BJ (cell line): ENCODE data around the gene SGPP1. TPM values are rescaled to one million over a fixed set of nuclear protein-coding genes. Genes with fewer than 3 reads are reported as not detected.

Source experiments
- CTCF ChIA-PET: fragments of 350-600 bp; formaldehyde crosslinking; extraction: SDS; loops from one replicate; lab custom pipeline; 2021; ENCODE audit warnings: antibody characterized with exemption, inconsistent platforms; lab: Yijun Ruan, JAX
- POLR2A ChIA-PET: fragments of 300-600 bp; sonication (Branson Sonifier 250); formaldehyde crosslinking; extraction: SDS; loops from one replicate; lab custom pipeline; 2021; ENCODE audit warnings: antibody characterized with exemption; lab: Charles Lee
- DNase-seq: peaks from one replicate; pipeline ENCODE4 v3.0.0-alpha.2; 2011; ENCODE audit warnings: low read depth
- H3K27me3 ChIP-seq: 2 replicates; pipeline ENCODE4 v1.6.0; 2011; ENCODE audit warnings: low read length; ENCODE audit not compliant: control insufficient read depth, insufficient read depth
- H3K36me3 ChIP-seq: 2 replicates; pipeline ENCODE4 v1.5.1; 2011; ENCODE audit warnings: low read length; ENCODE audit not compliant: control insufficient read depth, insufficient read depth
- H3K4me3 ChIP-seq: 2 replicates; pipeline ENCODE4 v1.5.1; 2011; ENCODE audit warnings: low read depth, mild to moderate bottlenecking, control low read depth, low read length
- polyA plus RNA-seq: library from polyadenylated mRNA; depleted of rRNA; stranded (reverse); fragments of >200 nt; gene quantifications from 2 replicates; pipeline ENCODE4 v1.2.3, GENCODE V29; 2011
- TF ChIP-seq, protein P1 (sequence below): IDR thresholded peaks from 2 replicates; pipeline ENCODE4 v1.5.1; 2011; ENCODE audit warnings: low read depth, mild to moderate bottlenecking, control low read depth, inconsistent platforms, low read length, moderate library complexity; ENCODE audit not compliant: insufficient read depth

SGPP1 gene
- polyA plus RNA-seq, 1 experiment: 8.9 TPM

GRCh38 chr14:63764620-63765139 lies 36.8 kb upstream of the SGPP1 start:
- CTCF ChIA-PET: no interaction called here
- POLR2A ChIA-PET: interaction anchor here (0.6 kb wide), 1 partner anchor 123 kb away, joined by 4 read pairs; the partner anchor contains the start of gene WDR89
- Histone ChIP-seq H3K4me3 (no peak overlapping the region), H3K27me3 (no peaks in the 10 kb centered on the region; the same call in 1 of the 2 replicates), H3K36me3 (no peaks in the 10 kb centered on the region)
- no peak for DNase-seq
- TF ChIP-seq, protein P1, sequence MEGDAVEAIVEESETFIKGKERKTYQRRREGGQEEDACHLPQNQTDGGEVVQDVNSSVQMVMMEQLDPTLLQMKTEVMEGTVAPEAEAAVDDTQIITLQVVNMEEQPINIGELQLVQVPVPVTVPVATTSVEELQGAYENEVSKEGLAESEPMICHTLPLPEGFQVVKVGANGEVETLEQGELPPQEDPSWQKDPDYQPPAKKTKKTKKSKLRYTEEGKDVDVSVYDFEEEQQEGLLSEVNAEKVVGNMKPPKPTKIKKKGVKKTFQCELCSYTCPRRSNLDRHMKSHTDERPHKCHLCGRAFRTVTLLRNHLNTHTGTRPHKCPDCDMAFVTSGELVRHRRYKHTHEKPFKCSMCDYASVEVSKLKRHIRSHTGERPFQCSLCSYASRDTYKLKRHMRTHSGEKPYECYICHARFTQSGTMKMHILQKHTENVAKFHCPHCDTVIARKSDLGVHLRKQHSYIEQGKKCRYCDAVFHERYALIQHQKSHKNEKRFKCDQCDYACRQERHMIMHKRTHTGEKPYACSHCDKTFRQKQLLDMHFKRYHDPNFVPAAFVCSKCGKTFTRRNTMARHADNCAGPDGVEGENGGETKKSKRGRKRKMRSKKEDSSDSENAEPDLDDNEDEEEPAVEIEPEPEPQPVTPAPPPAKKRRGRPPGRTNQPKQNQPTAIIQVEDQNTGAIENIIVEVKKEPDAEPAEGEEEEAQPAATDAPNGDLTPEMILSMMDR: no peak

DNA sequence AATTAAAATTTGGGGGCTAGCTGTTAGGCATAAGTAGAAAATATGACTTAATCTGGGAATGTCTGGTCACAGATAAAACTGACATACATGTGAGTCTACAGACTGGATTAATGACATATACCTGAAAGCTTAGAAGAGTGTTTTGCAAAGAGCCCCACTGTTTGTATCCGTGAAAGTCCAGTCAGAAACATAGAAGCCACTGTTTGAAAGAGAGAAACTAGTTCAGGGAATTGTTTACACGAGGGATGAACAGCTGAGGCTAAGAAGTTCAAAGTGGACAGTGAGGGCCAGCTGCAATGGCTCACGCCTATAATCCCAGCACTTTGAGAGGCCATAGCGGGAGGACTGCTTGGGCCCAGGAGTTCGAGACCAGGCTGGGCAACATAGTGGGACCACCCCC lies 36.2 kb upstream of the SGPP1 start:
- no peak for DNase-seq
- Histone ChIP-seq H3K27me3 (no peaks in the 10 kb centered on the region; the same call in 1 of the 2 replicates), H3K36me3 (no peaks in the 10 kb centered on the region), H3K4me3 (no peak overlapping the region)
- TF ChIP-seq, protein P1: no peak
- ChIA-PET CTCF (interaction anchor here (0.6 kb wide), 1 partner anchor 137 kb away, joined by 4 read pairs; no protein-coding TSS in a partner anchor), POLR2A (interaction anchor here (0.6 kb wide), 1 partner anchor 122 kb away, joined by 4 read pairs; the partner anchor contains the start of gene WDR89)

GRCh38 chr14:63761351-63762117 lies 33.7 kb upstream of the SGPP1 start:
- ChIA-PET CTCF (no interaction called here), POLR2A (no interaction called here)
- Histone ChIP-seq H3K27me3 (no peaks in the 10 kb centered on the region; the same call in 1 of the 2 replicates), H3K4me3 (no peak overlapping the region), H3K36me3 (no peaks in the 10 kb centered on the region)
- TF ChIP-seq, protein P1: no peak
- DNase-seq: no peak

GRCh38 chr14:63760014-63760413 lies 32.1 kb upstream of the SGPP1 start:
- TF ChIP-seq, protein P1: no peak
- no peak overlapping the region for H3K4me3 ChIP-seq
- ChIA-PET CTCF (interaction anchor here (0.8 to 0.9 kb wide), 3 partner anchors 10 to 451 kb away, joined by 3 to 5 read pairs (median 4); no protein-coding TSS in a partner anchor), POLR2A (no interaction called here)
- no peaks in the 10 kb centered on the region; the same call in 1 of the 2 replicates for H3K27me3 ChIP-seq
- DNase-seq: no peak
- H3K36me3 ChIP-seq: no peaks in the 10 kb centered on the region

DNA sequence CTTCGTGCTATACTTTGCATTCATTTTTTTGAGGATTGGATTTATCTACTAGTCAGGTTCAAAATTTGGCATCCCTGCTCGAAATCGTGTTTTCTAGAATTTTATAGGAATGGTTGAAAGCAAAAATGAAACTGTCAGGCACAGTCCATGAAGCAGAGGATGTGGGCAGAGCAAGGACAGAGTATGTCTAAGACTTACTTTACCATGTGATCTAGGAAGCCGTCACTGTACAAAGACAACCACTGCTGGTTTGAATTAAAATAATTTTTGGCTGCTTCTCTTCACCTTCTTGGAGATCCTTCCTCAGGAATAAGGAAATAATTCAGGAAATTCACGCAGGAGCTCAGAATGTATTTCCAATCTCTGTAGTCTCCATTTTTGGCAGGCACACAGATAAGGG lies 31.6 kb upstream of the SGPP1 start:
- H3K27me3 ChIP-seq: no peaks in the 10 kb centered on the region
- H3K36me3 ChIP-seq: no peaks in the 10 kb centered on the region
- ChIA-PET CTCF (interaction anchor here (0.8 to 0.9 kb wide), 2 partner anchors 11 to 127 kb away, joined by 4 to 5 read pairs; no protein-coding TSS in a partner anchor), POLR2A (no interaction called here)
- H3K4me3 ChIP-seq: no peak overlapping the region
- peak; percentile 13 for DNase-seq
- TF ChIP-seq, protein P1: no peak
